IPS-15b (cell line): ENCODE results near the gene PDCD10.
A peak's percentile ranks its signal among the peaks of the same experiment; 100 is the strongest.

Experiments
- H3K27me3 ChIP-seq: one replicate; pipeline ENCODE4 v1.6.1; 2013; ENCODE audit warnings: low read length; ENCODE audit not compliant: control insufficient read depth, insufficient read depth
- H3K36me3 ChIP-seq: one replicate; pipeline ENCODE4 v1.6.1; 2013; ENCODE audit warnings: low read length; ENCODE audit not compliant: control insufficient read depth, insufficient read depth
- H3K4me1 ChIP-seq: one replicate; pipeline ENCODE4 v1.6.1; 2013; ENCODE audit warnings: mild to moderate bottlenecking, low read length; ENCODE audit not compliant: control insufficient read depth, insufficient read depth
- H3K4me3 ChIP-seq: one replicate; pipeline ENCODE4 v1.5.1; 2013; ENCODE audit warnings: low read depth, low read length
- H3K9ac ChIP-seq: one replicate; pipeline ENCODE4 v1.6.1; 2013; ENCODE audit warnings: low read depth, mild to moderate bottlenecking, low read length
- H3K9me3 ChIP-seq: one replicate; pipeline ENCODE4 v1.6.1; 2013; ENCODE audit warnings: mild to moderate bottlenecking, low read length; ENCODE audit not compliant: control insufficient read depth, insufficient read depth

The PDCD10 gene

GRCh38 chr3:167734498-167735232, at the start of gene PDCD10:
PDCD10 (minus strand) TSS chr3:167734892; CDS start chr3:167720157, 14,735 bp downstream.
- Histone ChIP-seq H3K9ac (peak within 1 kb of the TSS; percentile 92), H3K36me3 (no peaks in the 10 kb centered on the region), H3K9me3 (no peaks in the 10 kb centered on the region), H3K4me3 (peak within 1 kb of the TSS; percentile 98), H3K27me3 (no peaks in the 10 kb centered on the region), H3K4me1 (peaks cover 5% of the 10 kb centered on the region)

- Histone ChIP-seq H3K9me3 (no peaks in the 10 kb centered on the region), H3K36me3 (no peaks in the 10 kb centered on the region)
Observed at GRCh38 chr3:167783781-167784180, 49.1 kb upstream of the PDCD10 start.

GRCh38 chr3:167780214-167780883, 45.7 kb upstream of the PDCD10 start:
- no peak overlapping the region for H3K4me3 ChIP-seq
- H3K27me3 ChIP-seq, result no peaks in the 10 kb centered on the region
- peaks cover 2% of the 10 kb centered on the region for H3K4me1 ChIP-seq
- no peaks in the 10 kb centered on the region for H3K9me3 ChIP-seq
- H3K36me3 ChIP-seq, result no peaks in the 10 kb centered on the region
- H3K9ac ChIP-seq, result no peak overlapping the region

More at GRCh38 chr3:167783781-167784180, 49.1 kb upstream of the PDCD10 start:
- Histone ChIP-seq H3K27me3 (no peaks in the 10 kb centered on the region), H3K4me3 (no peak overlapping the region), H3K4me1 (peaks cover 2% of the 10 kb centered on the region), H3K9ac (no peak overlapping the region)

GRCh38 chr3:167777356-167777755, 42.7 kb upstream of the PDCD10 start:
- H3K9me3 ChIP-seq, result no peaks in the 10 kb centered on the region
- H3K4me1 ChIP-seq, result peaks cover 2% of the 10 kb centered on the region
- H3K27me3 ChIP-seq, result no peaks in the 10 kb centered on the region

GRCh38 chr3:167776066-167776685, 41.5 kb upstream of the PDCD10 start:
- Histone ChIP-seq H3K27me3 (no peaks in the 10 kb centered on the region), H3K36me3 (no peaks in the 10 kb centered on the region), H3K4me3 (no peak overlapping the region), H3K4me1 (peaks cover 2% of the 10 kb centered on the region), H3K9me3 (no peaks in the 10 kb centered on the region), H3K9ac (no peak overlapping the region)

More at GRCh38 chr3:167777356-167777755, 42.7 kb upstream of the PDCD10 start:
- Histone ChIP-seq H3K36me3 (no peaks in the 10 kb centered on the region), H3K4me3 (no peak overlapping the region), H3K9ac (no peak overlapping the region)

- no peak overlapping the region for H3K9ac ChIP-seq
- H3K4me3 ChIP-seq, result no peak overlapping the region
- H3K4me1 ChIP-seq, result no peaks in the 10 kb centered on the region
- H3K9me3 ChIP-seq, result no peaks in the 10 kb centered on the region
- H3K36me3 ChIP-seq, result no peaks in the 10 kb centered on the region
- no peaks in the 10 kb centered on the region for H3K27me3 ChIP-seq
Observed at GRCh38 chr3:167773584-167773983, 38.9 kb upstream of the PDCD10 start.

GRCh38 chr3:167772992-167773391, 38.3 kb upstream of the PDCD10 start:
- Histone ChIP-seq H3K4me1 (no peaks in the 10 kb centered on the region), H3K4me3 (no peak overlapping the region), H3K9ac (no peak overlapping the region), H3K36me3 (no peaks in the 10 kb centered on the region), H3K27me3 (no peaks in the 10 kb centered on the region), H3K9me3 (no peaks in the 10 kb centered on the region)

GRCh38 chr3:167762296-167762695, 27.6 kb upstream of the PDCD10 start:
- H3K27me3 ChIP-seq, result no peaks in the 10 kb centered on the region
- H3K4me1 ChIP-seq, result no peaks in the 10 kb centered on the region
- no peaks in the 10 kb centered on the region for H3K36me3 ChIP-seq
- no peak overlapping the region for H3K4me3 ChIP-seq
- H3K9ac ChIP-seq, result no peak overlapping the region
- no peaks in the 10 kb centered on the region for H3K9me3 ChIP-seq

- H3K27me3 ChIP-seq, result no peaks in the 10 kb centered on the region
- no peaks in the 10 kb centered on the region for H3K36me3 ChIP-seq
- no peak overlapping the region for H3K4me3 ChIP-seq
- H3K4me1 ChIP-seq, result no peaks in the 10 kb centered on the region
- no peaks in the 10 kb centered on the region for H3K9me3 ChIP-seq
- no peak overlapping the region for H3K9ac ChIP-seq
Observed at GRCh38 chr3:167761302-167761701, 26.6 kb upstream of the PDCD10 start.

- no peak overlapping the region for H3K4me3 ChIP-seq
- H3K9me3 ChIP-seq, result no peaks in the 10 kb centered on the region
- peaks cover 2% of the 10 kb centered on the region for H3K4me1 ChIP-seq
- no peak overlapping the region for H3K9ac ChIP-seq
- no peaks in the 10 kb centered on the region for H3K36me3 ChIP-seq
- H3K27me3 ChIP-seq, result no peaks in the 10 kb centered on the region
Observed at GRCh38 chr3:167754049-167754448, 19.4 kb upstream of the PDCD10 start.

GRCh38 chr3:167750272-167750971, 15.7 kb upstream of the PDCD10 start:
- no peak overlapping the region for H3K4me3 ChIP-seq
- H3K27me3 ChIP-seq, result no peaks in the 10 kb centered on the region
- H3K4me1 ChIP-seq, result peaks cover under 1% of the 10 kb centered on the region
- H3K9ac ChIP-seq, result no peak overlapping the region
- no peaks in the 10 kb centered on the region for H3K36me3 ChIP-seq
- no peaks in the 10 kb centered on the region for H3K9me3 ChIP-seq
